ENCODE data around the gene GGA3.

Gene GGA3

GRCh38 chr17:75269844-75270217 lies 8.4 kb upstream of the GGA3 start:
- H3K4me2 ChIP-seq (ENCODE audit: insufficient read depth, low read length), result peak overlapping the region; percentile 96
- peaks cover 8% of the 10 kb centered on the region for H4K20me1 ChIP-seq (ENCODE audit: insufficient read depth, low read length)
- H3K27ac ChIP-seq (ENCODE audit: low read length), result peak overlapping the region; percentile 80
- H3K36me3 ChIP-seq (ENCODE audit: insufficient read depth, low read length), result peaks cover 52% of the 10 kb centered on the region
- peaks cover 41% of the 10 kb centered on the region for H3K4me1 ChIP-seq (ENCODE audit: insufficient read depth, low read length)
- H3K27me3 ChIP-seq (ENCODE audit: insufficient read depth, low read length, poor library complexity), result no peaks in the 10 kb centered on the region
- peaks cover 42% of the 10 kb centered on the region for H3K79me2 ChIP-seq (ENCODE audit: insufficient read depth, low read length)
- H2AFZ ChIP-seq (ENCODE audit: low read depth, low read length), result peak overlapping the region; percentile 91
- H3K9ac ChIP-seq (ENCODE audit: low read depth, low read length), result peak overlapping the region; percentile 91
- TF ChIP-seq, protein P1, sequence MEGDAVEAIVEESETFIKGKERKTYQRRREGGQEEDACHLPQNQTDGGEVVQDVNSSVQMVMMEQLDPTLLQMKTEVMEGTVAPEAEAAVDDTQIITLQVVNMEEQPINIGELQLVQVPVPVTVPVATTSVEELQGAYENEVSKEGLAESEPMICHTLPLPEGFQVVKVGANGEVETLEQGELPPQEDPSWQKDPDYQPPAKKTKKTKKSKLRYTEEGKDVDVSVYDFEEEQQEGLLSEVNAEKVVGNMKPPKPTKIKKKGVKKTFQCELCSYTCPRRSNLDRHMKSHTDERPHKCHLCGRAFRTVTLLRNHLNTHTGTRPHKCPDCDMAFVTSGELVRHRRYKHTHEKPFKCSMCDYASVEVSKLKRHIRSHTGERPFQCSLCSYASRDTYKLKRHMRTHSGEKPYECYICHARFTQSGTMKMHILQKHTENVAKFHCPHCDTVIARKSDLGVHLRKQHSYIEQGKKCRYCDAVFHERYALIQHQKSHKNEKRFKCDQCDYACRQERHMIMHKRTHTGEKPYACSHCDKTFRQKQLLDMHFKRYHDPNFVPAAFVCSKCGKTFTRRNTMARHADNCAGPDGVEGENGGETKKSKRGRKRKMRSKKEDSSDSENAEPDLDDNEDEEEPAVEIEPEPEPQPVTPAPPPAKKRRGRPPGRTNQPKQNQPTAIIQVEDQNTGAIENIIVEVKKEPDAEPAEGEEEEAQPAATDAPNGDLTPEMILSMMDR (IDR thresholded peaks at IDR 0.05; ENCODE audit: borderline replicate concordance, extremely low read depth, low read length, poor library complexity, severe bottlenecking), result no peak
- no peak for TF ChIP-seq EZH2 (IDR thresholded peaks at IDR 0.05; ENCODE audit: borderline replicate concordance, low read depth, low read length, severe bottlenecking)
- peak overlapping the region; percentile 64 to 98; a peak in 3 of 4 replicates for H3K4me3 ChIP-seq (ENCODE audit: low read depth in 1 of 2, low read length in 2 of 2)
- ATAC-seq (ENCODE audit: insufficient read depth, low read depth) (no peak), DNase-seq (no peak)
- no peaks in the 10 kb centered on the region for H3K9me3 ChIP-seq (ENCODE audit: insufficient read depth, low read length, severe bottlenecking)

- H3K9me3 ChIP-seq (ENCODE audit: insufficient read depth, low read length, severe bottlenecking), result no peaks in the 10 kb centered on the region
- H2AFZ ChIP-seq (ENCODE audit: low read depth, low read length), result no peak overlapping the region
- peaks cover 37% of the 10 kb centered on the region for H3K4me1 ChIP-seq (ENCODE audit: insufficient read depth, low read length)
- no peak overlapping the region for H3K4me3 ChIP-seq (ENCODE audit: low read depth in 1 of 2, low read length in 2 of 2)
- TF ChIP-seq, protein P1 (IDR thresholded peaks at IDR 0.05; ENCODE audit: borderline replicate concordance, extremely low read depth, low read length, poor library complexity, severe bottlenecking), result no peak
- no peak for TF ChIP-seq EZH2 (IDR thresholded peaks at IDR 0.05; ENCODE audit: borderline replicate concordance, low read depth, low read length, severe bottlenecking)
- no peak for ATAC-seq (ENCODE audit: insufficient read depth, low read depth)
- DNase-seq, result no peak
- H3K79me2 ChIP-seq (ENCODE audit: insufficient read depth, low read length), result peaks cover 48% of the 10 kb centered on the region
- peaks cover 49% of the 10 kb centered on the region for H3K36me3 ChIP-seq (ENCODE audit: insufficient read depth, low read length)
- no peak overlapping the region for H3K4me2 ChIP-seq (ENCODE audit: insufficient read depth, low read length)
- H3K27me3 ChIP-seq (ENCODE audit: insufficient read depth, low read length, poor library complexity), result no peaks in the 10 kb centered on the region
- H4K20me1 ChIP-seq (ENCODE audit: insufficient read depth, low read length), result 0 out of 2 replicates have a peak, but pooled peaks cover 2% of the 10 kb centered on the region
- H3K27ac ChIP-seq (ENCODE audit: low read length), result no peak overlapping the region
- no peak overlapping the region for H3K9ac ChIP-seq (ENCODE audit: low read depth, low read length)
These were observed 6.2 kb upstream of the GGA3 start for GRCh38 chr17:75267411-75268232.

DNA sequence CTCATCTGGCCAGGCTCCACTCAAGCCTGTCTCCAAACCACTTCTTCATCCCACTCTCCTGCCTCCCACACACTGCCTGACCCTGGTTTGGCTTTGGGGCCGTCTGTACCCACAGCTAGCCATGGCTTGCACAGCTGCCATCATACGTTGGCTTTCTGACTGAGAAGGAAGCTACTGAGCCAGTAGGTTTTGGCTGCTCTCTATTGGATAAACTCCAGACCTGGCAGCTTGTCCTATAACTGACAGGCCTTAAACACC lies 5.7 kb upstream of the GGA3 start:
- Histone ChIP-seq H3K4me2 (ENCODE audit: insufficient read depth, low read length) (no peak overlapping the region), H3K9me3 (ENCODE audit: insufficient read depth, low read length, severe bottlenecking) (no peaks in the 10 kb centered on the region), H3K9ac (ENCODE audit: low read depth, low read length) (no peak overlapping the region), H3K27me3 (ENCODE audit: insufficient read depth, low read length, poor library complexity) (no peaks in the 10 kb centered on the region), H4K20me1 (ENCODE audit: insufficient read depth, low read length) (0 out of 2 replicates have a peak, but pooled peaks cover 2% of the 10 kb centered on the region), H3K27ac (ENCODE audit: low read length) (no peak overlapping the region), H3K4me1 (ENCODE audit: insufficient read depth, low read length) (peaks cover 37% of the 10 kb centered on the region), H3K36me3 (ENCODE audit: insufficient read depth, low read length) (peaks cover 45% of the 10 kb centered on the region), H3K4me3 (ENCODE audit: low read depth in 1 of 2, low read length in 2 of 2) (no peak overlapping the region), H3K79me2 (ENCODE audit: insufficient read depth, low read length) (peaks cover 48% of the 10 kb centered on the region), H2AFZ (ENCODE audit: low read depth, low read length) (no peak overlapping the region)
- no peak for TF ChIP-seq EZH2 (IDR thresholded peaks at IDR 0.05; ENCODE audit: borderline replicate concordance, low read depth, low read length, severe bottlenecking)
- TF ChIP-seq, protein P1 (IDR thresholded peaks at IDR 0.05; ENCODE audit: borderline replicate concordance, extremely low read depth, low read length, poor library complexity, severe bottlenecking), result no peak
- ATAC-seq (ENCODE audit: insufficient read depth, low read depth) (no peak), DNase-seq (no peak)
